SK-N-MC (cell line): Measurements from ENCODE around the gene FUOM.
"Not testable (repeated sequence)": the region's sequence is repeated elsewhere in the genome, so short reads cannot be mapped to it uniquely, and the experiment has no call there.

Source experiments
- DNase-seq: peaks from one replicate; pipeline ENCODE4 v3.0.0-alpha.2; 2011; ENCODE audit warnings: low read depth, low spot score
- H3K27ac ChIP-seq: fragments of 200-600 bp; sonication (generic); 2 replicates; pipeline ENCODE4 v1.5.1; 2016; ENCODE audit warnings: mixed run types
- H3K36me3 ChIP-seq: fragments of 200-600 bp; sonication (generic); 2 replicates; pipeline ENCODE4 v1.6.1; 2017; ENCODE audit warnings: antibody characterized with exemption, low read length, mixed read lengths; ENCODE audit not compliant: insufficient read depth
- H3K4me3 ChIP-seq: fragments of 200-600 bp; sonication (generic); 2 replicates; pipeline ENCODE4 v1.5.1; 2016
- H3K9ac ChIP-seq: fragments of 200-600 bp; sonication (generic); 2 replicates; pipeline ENCODE4 v1.8.0; 2017; ENCODE audit warnings: mixed run types, mixed read lengths; ENCODE audit not compliant: insufficient read length
- H3K9me3 ChIP-seq: fragments of 200-600 bp; sonication (generic); 2 replicates; pipeline ENCODE4 v1.6.1; 2017; ENCODE audit warnings: low read depth, mild to moderate bottlenecking, antibody characterized with exemption, low read length, moderate library complexity, mixed read lengths
- EZH2 ChIP-seq: fragments of 200-600 bp; sonication (generic); IDR thresholded peaks from one replicate; pipeline ENCODE4 v1.6.1; 2017; ENCODE audit warnings: antibody characterized with exemption
- FOXP2 ChIP-seq: optimal IDR thresholded peaks from 2 replicates; pipeline ENCODE3; 2011; ENCODE audit warnings: mild to moderate bottlenecking, moderate library complexity; ENCODE audit not compliant: insufficient read depth; ENCODE audit errors: extremely low read length, control extremely low read depth
- POLR2AphosphoS5 ChIP-seq: IDR thresholded peaks from 2 replicates; pipeline ENCODE4 v1.6.1; 2012; ENCODE audit warnings: mild to moderate bottlenecking, low read depth, low read length, borderline replicate concordance

Gene FUOM

DNA sequence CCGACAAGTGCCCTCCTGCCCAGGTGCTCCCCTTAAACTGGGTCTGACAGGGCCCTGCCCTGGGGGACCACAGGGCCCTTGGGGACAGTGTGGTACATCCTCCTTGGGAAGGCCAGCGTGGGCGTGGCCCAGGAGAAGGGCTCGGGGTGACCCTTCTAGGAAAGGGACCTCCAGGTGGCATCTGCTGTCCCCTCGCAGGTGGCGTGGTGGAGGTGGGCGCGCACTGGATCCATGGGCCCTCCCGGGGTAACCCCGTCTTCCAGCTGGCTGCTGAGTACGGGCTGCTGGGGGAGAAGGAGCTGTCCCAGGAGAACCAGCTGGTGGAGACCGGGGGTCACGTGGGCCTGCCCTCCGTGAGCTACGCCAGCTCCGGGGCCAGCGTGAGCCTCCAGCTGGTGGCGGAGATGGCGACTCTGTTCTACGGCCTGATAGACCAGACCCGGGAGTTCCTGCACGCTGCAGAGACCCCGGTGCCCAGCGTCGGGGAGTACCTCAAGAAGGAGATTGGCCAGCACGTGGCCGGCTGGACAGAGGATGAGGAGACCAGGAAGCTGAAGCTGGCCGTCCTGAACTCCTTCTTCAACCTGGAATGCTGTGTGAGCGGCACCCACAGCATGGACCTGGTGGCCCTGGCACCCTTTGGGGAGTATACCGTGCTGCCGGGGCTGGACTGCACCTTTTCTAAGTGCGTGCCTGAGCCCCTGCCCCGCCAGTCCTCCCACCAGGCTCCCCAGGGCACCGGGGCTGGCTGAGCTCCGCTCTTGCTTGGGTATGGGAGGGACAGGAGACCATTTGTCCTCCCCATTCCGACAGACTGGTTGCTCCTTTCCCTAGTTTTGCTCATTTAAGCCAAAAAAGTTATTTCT is 22.2 kb upstream of the FUOM start:
- Histone ChIP-seq H3K36me3 (no peaks in the 10 kb centered on the region), H3K27ac (no peak overlapping the region), H3K4me3 (no peak overlapping the region), H3K9ac (no peak overlapping the region), H3K9me3 (no peaks in the 10 kb centered on the region)
- no peak for TF ChIP-seq FOXP2
- no peak for TF ChIP-seq POLR2AphosphoS5
- no peak for TF ChIP-seq EZH2
- DNase-seq: no peak

DNA sequence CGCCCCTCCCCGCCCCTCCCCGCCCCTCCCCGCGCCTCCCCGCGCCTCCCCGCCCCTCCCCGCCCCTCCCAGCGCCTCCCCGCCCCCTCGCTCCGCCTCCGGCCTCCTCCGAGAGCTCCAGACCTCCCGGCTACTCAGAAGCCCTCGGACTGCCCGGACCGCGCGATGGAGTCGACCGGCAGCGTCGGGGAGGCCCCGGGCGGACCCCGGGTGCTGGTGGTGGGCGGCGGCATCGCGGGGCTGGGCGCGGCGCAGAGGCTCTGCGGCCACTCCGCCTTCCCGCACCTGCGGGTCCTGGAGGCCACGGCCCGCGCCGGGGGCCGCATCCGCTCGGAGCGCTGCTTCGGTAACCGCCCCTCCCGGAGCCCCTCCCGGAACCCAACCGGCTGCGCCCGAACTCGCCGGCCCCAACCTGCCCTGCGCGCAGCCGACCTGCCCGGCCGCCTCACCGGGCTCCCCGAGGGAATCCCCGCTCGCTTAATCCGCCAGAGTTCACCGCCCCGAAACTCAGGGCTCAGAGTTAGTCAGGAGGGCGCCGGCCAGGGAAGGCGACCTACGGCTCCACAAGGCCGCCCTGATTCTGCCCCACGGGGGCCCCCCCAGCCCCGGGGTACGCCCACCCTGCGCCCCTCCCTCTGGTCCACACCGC is 21.5 kb upstream of the FUOM start, which contains the start of gene PAOX:
Gene PAOX, plus strand, starts transcription at position 111 of the 649 bp plus-strand sequence. Its CDS starts 55 bp downstream, at position 166.
- TF ChIP-seq POLR2AphosphoS5: no peak
- no peak for TF ChIP-seq EZH2
- no peak for TF ChIP-seq FOXP2
- Histone ChIP-seq H3K27ac (no peak within 1 kb of the TSS), H3K9ac (no peak within 1 kb of the TSS), H3K9me3 (no peaks in the 10 kb centered on the region), H3K36me3 (no peaks in the 10 kb centered on the region), H3K4me3 (peak within 1 kb of the TSS; percentile 79)
- DNase-seq: no peak

DNA sequence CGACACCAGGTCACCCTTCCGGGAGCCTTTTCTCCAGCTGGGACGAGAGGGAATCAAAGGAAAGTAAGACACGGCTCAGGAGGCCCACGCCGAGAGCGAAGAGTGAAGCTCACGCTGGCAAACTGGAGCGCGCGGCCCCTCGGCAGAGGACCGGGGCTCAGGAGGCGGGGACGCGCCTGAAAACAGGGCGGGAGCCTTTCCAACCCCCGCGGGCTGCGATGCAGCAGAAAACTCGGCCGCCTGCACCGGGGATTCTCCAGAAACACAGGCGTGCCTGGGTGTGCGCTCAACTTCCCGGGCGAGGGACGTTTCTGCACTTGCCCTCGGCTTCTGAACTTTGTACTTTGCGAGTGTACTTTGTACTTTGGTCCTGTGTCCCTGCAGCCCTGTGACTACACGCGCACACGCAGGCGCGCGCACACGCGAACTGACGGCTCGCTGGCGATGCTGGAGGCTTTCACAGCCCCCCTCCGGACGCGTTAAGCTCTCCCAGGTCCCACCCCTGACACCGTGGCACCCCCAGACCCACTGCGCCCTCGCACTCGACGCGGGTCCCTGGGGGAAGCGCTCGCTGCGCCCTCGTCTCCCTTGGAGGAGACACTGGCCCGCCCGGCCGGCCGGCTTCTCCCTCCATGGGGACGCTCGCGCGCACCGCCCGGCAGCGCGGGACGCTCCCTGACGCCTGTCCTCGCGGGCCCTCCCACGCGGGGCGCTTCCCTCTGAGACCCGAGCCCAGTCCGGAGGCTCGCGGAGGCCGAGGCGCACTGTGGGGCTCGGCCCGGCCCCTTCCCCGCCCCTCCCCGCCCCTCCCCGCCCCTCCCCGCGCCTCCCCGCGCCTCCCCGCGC is 20.7 kb upstream of the FUOM start:
- no peak for DNase-seq
- TF ChIP-seq POLR2AphosphoS5 (peak; percentile 20; the same call in 1 of the 2 replicates), EZH2 (no peak)
- Histone ChIP-seq H3K4me3 (peak overlapping the region; percentile 79), H3K36me3 (no peaks in the 10 kb centered on the region), H3K9me3 (no peaks in the 10 kb centered on the region), H3K27ac (no peak overlapping the region), H3K9ac (no peak overlapping the region)

DNA sequence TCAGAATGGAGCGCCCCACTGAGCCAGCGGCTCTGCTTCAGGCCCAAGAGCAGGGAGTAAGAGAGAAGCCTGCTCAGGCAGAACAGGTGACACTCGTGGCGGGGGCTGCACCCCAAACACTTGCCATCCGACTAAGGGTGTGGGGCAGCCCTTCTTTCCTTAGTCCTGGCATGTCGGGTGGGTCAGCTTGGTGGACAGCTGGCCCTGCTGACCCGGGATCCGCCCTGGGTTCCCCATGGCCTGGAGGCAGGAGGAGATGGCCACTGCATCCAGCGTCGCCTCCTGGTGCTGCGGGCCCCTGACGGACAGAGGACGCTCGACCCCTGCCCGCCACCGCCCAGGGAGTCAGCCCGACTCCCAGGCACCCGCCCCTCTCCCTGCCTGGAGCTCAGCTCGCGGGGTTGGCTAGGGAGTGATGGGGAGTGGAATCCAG is 20.0 kb upstream of the FUOM start:
- H3K36me3 ChIP-seq: no peaks in the 10 kb centered on the region
- H3K9me3 ChIP-seq: no peaks in the 10 kb centered on the region
- no peak overlapping the region for H3K9ac ChIP-seq
- H3K27ac ChIP-seq: no peak overlapping the region
- H3K4me3 ChIP-seq: peak overlapping the region; percentile 79
- no peak for DNase-seq
- no peak for TF ChIP-seq EZH2
- TF ChIP-seq FOXP2: no peak
- TF ChIP-seq POLR2AphosphoS5: no peak

DNA sequence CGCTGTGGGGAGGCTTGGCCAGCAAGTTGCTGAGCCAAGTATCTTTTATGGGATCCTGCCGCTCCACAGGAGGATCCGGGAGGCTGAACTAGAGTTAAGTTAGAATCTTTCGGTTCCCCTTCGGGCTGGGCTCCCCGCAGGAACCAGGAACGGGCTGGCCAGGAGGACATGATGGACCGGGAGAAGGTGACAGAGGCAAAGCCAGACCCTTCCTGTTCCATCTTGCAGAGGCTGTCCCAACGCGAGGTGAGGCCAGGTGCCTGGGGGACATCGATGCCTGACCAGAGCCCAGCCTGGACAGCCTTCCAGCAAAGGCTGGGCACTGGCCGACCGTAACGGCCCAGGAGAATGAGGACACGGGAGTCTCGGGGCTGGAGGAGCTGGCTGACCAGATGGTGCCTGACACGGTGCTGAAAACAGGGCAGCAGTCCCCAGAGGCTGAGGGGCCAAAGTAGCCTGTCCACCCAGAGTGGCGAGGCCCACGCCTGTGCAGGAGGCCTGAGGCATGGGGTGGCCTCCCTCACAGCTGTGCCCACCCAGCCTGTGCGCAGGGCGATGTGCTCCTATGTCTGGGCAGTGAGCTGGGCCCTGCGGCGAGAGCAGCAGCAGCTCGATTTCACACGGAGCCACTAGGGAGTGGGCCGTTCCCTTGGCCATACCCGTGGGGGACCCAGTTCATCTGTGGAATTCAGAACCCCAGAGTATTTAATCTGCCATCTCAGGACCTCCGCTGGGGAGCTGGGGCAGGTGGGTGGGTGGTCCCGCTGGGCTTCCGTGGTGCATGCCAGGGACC is 19.4 kb upstream of the FUOM start:
- Histone ChIP-seq H3K9ac (no peak overlapping the region), H3K27ac (no peak overlapping the region), H3K4me3 (no peak overlapping the region), H3K36me3 (no peaks in the 10 kb centered on the region), H3K9me3 (no peaks in the 10 kb centered on the region)
- no peak for DNase-seq
- no peak for TF ChIP-seq EZH2
- no peak for TF ChIP-seq POLR2AphosphoS5

DNA sequence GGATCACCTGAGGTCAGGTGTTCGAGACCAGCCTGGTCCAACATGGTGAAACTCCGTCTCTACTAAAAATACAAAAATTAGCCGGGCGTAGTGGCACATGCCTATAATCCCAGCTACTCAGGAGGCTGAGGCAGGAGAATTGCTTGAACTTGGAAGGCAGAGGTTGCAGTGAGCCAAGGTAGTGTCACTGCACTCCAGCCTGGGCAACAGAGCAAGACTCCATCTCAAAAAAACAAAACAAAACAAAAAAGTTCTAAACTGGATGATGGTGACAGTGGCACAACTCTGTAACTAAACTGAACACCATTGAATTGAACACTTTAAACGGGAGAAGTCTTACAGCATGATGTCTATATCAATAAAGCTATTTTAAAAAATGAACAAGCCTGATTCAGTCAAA is 18.4 kb upstream of the FUOM start:
- not testable (repeated sequence) for DNase-seq, H3K9me3 ChIP-seq, H3K9ac ChIP-seq, H3K27ac ChIP-seq, H3K36me3 ChIP-seq, H3K4me3 ChIP-seq

DNA sequence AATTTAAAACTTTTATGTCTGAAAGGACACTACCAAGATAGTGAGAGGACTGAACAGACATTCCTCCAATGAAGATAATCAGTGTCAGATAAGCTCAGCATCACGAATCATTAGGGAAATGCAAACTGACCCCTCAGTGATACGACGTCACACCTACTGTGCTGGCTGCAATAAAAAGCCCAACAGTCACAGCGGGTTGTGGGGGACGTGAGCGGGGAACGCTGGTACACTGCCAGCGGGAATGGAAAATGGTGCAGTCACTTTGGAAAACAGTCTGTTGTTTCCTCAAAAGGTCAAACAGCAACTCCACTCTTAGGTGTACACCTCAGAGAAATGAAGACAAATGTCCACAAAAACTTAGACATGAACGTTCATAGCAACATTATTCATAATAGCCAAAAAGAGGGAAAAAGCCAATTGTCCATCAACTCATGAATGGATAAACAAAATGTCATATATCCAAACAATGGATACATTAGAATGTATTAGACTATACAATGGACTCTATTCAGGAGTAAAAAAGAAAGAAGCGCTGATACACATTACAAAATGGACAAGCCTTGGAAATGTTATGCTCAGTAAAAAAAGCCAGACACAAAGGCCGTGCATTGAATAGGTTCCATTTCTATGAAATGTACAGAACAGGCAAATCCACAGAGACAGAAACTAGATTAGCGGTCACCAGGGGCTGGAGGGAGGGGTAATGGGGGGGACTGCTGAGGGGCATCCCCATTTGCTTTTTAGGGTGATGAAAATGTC is 17.7 kb upstream of the FUOM start:
- H3K9me3 ChIP-seq: no peaks in the 10 kb centered on the region
- no peaks in the 10 kb centered on the region for H3K36me3 ChIP-seq
- TF ChIP-seq POLR2AphosphoS5: no peak
- TF ChIP-seq FOXP2: no peak
- TF ChIP-seq EZH2: no peak
- H3K27ac ChIP-seq: no peak overlapping the region
- no peak overlapping the region for H3K9ac ChIP-seq
- no peak for DNase-seq
- no peak overlapping the region for H3K4me3 ChIP-seq
